Type B pancreatic cell (in vitro differentiated cells): ENCODE results near the gene HRAS. TPM values are rescaled to one million over a fixed set of nuclear protein-coding genes. Genes with fewer than 3 reads are reported as not detected.

ENCODE experiments used
- DNase-seq: peaks from one replicate; pipeline ENCODE4 v3.0.0; 2021; ENCODE audit warnings: mixed read lengths; ENCODE audit not compliant: unreplicated experiment; ENCODE audit errors: extremely low spot score
- H3K27ac Mint-ChIP-seq: 2 replicates; pipeline ENCODE4 v1.8.0; 2021; ENCODE audit warnings: mild to moderate bottlenecking, mixed read lengths
- H3K27me3 Mint-ChIP-seq: 2 replicates; pipeline ENCODE4 v1.8.0; 2021; ENCODE audit warnings: mixed read lengths
- H3K36me3 Mint-ChIP-seq: 2 replicates; pipeline ENCODE4 v1.8.0; 2021; ENCODE audit warnings: mixed read lengths
- H3K4me1 Mint-ChIP-seq: one replicate; pipeline ENCODE4 v1.8.0; 2021; ENCODE audit warnings: mixed read lengths; ENCODE audit not compliant: unreplicated experiment
- H3K4me3 Mint-ChIP-seq: 2 replicates; pipeline ENCODE4 v1.8.0; 2021; ENCODE audit warnings: mild to moderate bottlenecking, mixed read lengths
- H3K9me3 Mint-ChIP-seq: 2 replicates; pipeline ENCODE4 v1.8.0; 2021; ENCODE audit warnings: mixed read lengths
- total RNA-seq: library from RNA; stranded (reverse); gene quantifications from 2 replicates; pipeline ENCODE4 v1.2.1, GENCODE V29; 2021; ENCODE audit warnings: low replicate concordance
- TF ChIP-seq, protein P1 (sequence below): fragments of 200-600 bp; sonication (generic); conservative IDR thresholded peaks from 2 replicates; pipeline ENCODE4 v1.5.0; 2021; ENCODE audit warnings: antibody characterized with exemption, mild to moderate bottlenecking

The HRAS gene
- total RNA-seq, 1 donor from 2014 or later: 63.1 TPM

DNA sequence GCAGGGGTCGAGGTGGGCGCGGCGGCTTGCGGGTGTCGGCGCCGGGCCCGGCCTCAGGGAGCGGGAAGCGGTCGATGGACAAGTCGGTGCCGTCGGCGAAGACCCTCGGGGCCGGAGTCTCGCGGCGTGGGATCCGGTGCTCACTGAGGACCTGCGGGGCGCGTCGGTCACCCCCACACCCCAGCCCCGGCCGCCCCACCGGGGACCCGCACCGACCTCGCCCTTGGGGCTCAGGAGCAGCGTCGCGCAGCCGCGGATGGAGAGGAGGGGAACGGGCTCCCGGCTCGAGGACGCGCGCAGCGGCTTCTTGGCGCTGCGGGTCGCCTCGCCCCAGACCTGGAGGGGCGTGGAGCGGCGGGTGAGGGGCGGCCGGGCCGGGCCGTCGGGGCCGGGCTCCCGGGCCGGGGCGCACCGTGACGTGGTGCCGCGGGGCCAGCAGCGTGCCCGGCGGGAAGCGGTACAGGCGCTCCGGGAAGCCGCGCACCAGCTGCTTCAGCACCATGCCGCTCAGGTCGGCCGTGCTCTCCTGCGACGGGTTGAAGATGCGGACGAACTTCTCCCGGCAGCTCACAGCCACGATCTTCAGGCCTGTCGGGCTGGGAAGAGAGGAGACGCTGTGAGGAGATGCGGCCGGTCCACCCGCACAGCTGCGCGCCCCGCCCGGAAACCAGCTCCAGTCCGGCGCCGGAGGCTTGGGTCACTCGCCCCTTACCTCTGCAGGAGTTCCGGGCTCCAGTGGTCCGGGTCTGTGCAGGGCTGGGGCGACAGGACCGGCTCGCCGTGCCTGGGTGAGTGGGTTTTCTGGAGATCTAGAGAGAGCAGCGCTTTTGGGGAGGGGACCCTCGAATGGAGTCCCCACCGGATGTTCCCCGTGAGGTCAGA, 20.6 kb upstream of the HRAS start:
- no peak overlapping the region for H3K27ac Mint-ChIP-seq
- H3K9me3 Mint-ChIP-seq: no peaks in the 10 kb centered on the region
- peaks cover 18% of the 10 kb centered on the region for H3K27me3 Mint-ChIP-seq
- H3K4me1 Mint-ChIP-seq: peaks cover 5% of the 10 kb centered on the region
- DNase-seq: no peak
- peak overlapping the region; percentile 14 for H3K4me3 Mint-ChIP-seq
- no peaks in the 10 kb centered on the region for H3K36me3 Mint-ChIP-seq
- TF ChIP-seq, protein P1, sequence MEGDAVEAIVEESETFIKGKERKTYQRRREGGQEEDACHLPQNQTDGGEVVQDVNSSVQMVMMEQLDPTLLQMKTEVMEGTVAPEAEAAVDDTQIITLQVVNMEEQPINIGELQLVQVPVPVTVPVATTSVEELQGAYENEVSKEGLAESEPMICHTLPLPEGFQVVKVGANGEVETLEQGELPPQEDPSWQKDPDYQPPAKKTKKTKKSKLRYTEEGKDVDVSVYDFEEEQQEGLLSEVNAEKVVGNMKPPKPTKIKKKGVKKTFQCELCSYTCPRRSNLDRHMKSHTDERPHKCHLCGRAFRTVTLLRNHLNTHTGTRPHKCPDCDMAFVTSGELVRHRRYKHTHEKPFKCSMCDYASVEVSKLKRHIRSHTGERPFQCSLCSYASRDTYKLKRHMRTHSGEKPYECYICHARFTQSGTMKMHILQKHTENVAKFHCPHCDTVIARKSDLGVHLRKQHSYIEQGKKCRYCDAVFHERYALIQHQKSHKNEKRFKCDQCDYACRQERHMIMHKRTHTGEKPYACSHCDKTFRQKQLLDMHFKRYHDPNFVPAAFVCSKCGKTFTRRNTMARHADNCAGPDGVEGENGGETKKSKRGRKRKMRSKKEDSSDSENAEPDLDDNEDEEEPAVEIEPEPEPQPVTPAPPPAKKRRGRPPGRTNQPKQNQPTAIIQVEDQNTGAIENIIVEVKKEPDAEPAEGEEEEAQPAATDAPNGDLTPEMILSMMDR: no peak

DNA sequence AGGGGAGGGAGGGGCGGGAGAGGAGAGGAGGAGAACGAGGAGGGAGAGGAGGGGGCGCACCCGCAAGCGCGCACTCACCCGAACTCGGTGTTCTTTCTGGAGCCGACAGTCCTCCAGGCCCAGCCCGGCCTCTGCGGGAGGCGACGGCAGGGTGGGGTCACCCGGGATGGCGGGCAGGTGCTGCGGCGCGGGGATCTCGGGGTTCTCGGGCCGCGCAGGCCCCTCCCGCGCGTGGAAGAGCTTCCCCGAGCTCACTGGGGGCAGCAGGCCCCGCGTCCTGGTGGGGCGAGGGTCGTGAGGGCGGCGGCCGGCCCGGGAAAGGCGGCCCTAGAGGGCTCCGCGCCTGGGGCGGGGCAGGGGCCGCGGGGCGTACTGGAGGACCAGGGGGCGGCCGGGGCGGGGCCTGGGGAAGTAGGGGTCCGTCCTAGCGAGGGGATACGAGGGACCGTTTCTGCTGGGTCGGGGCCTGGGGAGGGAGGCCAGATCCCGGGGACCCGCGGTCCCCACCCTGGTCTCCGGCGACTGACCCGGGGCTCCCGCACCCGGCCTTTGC, 19.9 kb upstream of the HRAS start:
- Mint-ChIP-seq H3K4me3 (no peak overlapping the region), H3K36me3 (no peaks in the 10 kb centered on the region), H3K27me3 (peaks cover 18% of the 10 kb centered on the region), H3K9me3 (no peaks in the 10 kb centered on the region), H3K4me1 (peaks cover 5% of the 10 kb centered on the region), H3K27ac (no peak overlapping the region)
- TF ChIP-seq, protein P1: peak; percentile 10
- DNase-seq: no peak

DNA sequence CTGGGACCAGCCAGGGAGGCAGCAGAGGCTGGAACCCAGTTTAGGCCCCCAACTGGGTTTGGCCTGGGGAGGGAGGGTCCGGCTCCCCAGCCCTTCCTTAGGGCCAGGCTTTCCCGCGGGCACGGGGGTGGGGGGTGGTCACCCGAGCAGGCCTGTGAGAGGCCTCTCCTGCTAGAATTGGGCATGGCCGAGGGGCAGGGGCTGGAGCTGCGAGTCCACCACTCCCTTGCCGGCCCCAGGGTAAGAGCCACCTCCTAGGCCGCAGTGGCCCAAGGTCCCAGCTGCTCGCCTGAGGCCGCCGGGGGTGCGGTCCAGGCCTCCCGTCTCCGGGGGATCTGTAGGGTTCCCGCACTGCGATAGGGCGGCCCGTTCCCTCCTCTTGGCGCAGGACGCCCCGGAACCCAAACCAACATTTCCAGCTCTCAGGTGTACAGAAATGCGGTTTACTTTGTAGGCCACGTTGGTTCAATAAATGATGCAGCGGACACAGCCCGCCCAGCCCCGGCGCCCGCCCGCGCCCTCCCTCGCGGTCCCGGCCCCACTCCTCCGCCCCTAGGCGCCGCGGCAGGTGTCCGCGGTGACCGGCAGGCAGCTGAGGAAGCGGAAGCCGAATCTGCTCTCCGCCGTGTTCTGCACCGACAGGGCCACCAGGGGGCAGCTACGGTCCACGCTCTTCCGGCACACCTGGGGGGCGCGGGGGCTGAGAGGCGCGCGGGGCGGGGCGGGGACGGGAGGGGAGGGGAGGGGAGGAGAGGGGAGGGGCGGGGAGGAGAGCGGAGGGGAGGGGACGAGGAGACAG, 19.3 kb upstream of the HRAS start:
- H3K4me1 Mint-ChIP-seq: peaks cover under 1% of the 10 kb centered on the region
- H3K9me3 Mint-ChIP-seq: no peaks in the 10 kb centered on the region
- no peak for DNase-seq
- H3K36me3 Mint-ChIP-seq: no peaks in the 10 kb centered on the region
- TF ChIP-seq, protein P1: peak; percentile 75
- no peak overlapping the region for H3K4me3 Mint-ChIP-seq
- H3K27ac Mint-ChIP-seq: no peak overlapping the region
- H3K27me3 Mint-ChIP-seq: peaks cover 14% of the 10 kb centered on the region

DNA sequence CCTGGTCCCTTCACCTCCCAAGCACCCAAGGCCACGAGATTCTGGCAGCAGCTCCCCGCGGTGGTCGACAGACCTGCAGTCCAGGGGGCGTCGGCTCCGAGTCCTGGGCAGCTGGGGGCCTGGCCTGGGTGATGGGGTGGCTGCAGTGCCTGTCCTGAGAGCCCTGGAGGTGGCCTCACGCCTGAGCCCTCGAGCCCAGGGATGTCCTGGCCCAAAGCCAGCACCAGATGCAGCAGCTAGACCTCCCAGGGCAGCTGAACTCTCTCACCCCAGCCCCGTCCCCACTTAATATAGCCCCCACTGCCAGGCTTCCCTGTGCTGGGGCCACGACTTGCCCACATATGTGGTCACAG, 18.6 kb upstream of the HRAS start:
- H3K9me3 Mint-ChIP-seq: no peaks in the 10 kb centered on the region
- DNase-seq: no peak
- TF ChIP-seq, protein P1: no peak
- H3K36me3 Mint-ChIP-seq: no peaks in the 10 kb centered on the region
- H3K4me3 Mint-ChIP-seq: no peak overlapping the region
- H3K4me1 Mint-ChIP-seq: no peaks in the 10 kb centered on the region
- peaks cover 14% of the 10 kb centered on the region for H3K27me3 Mint-ChIP-seq
- no peak overlapping the region for H3K27ac Mint-ChIP-seq

DNA sequence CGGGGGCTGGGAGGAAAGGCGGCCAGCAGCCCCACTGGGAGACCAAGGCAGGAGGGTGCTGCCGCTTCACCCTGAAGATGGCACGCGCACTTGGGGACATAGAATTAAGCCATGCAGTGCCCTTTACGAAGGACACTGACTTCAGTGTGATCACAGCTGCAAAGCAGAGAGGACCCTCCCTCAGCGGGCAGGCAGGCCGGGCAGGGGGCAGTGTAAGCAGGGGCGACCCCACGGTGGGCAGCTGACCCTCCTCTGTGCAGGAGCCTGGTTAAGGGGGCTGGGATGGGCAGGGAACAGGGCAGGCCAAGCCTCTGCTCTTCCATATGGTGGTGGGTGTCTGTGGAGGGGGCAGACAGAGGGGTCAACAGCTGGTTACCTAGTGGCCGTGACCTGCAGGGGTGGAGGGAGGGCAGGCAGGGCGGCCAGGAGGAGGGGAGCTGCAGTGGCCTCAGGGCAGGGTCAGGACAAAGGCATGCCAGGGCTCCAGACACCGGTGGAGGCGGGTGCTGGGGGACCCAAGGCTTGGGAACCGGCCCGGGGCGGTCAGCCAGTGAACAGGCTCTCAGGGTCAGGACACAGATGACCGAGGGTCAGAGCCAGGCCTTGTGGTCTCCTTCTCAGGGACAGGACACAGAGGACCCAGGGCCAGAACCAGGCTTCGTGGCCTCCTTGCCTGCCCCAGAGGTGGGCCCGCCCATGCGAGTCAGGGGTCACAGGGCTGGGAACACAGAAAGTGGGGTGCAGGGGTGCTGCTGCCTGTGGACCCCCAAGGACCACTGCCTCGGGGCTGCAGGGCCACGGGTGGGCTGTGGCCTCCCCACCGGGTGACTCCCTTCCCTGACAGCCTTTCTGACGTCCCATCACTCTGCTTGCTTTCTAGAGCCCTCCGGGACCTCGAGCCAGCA, 18.0 kb upstream of the HRAS start:
- DNase-seq: no peak
- H3K36me3 Mint-ChIP-seq: no peaks in the 10 kb centered on the region
- no peaks in the 10 kb centered on the region for H3K4me1 Mint-ChIP-seq
- TF ChIP-seq, protein P1: no peak
- no peaks in the 10 kb centered on the region for H3K9me3 Mint-ChIP-seq
- H3K27me3 Mint-ChIP-seq: peaks cover 14% of the 10 kb centered on the region
- no peak overlapping the region for H3K27ac Mint-ChIP-seq
- peak overlapping the region; percentile 39 for H3K4me3 Mint-ChIP-seq
